Hepatocyte (in vitro differentiated cells): ENCODE measurements around the gene CASP1.

Source experiments
- EZH2 ChIP-seq: fragments of 200-600 bp; sonication (generic); IDR thresholded peaks from 2 replicates; pipeline ENCODE4 v1.6.1; 2016; ENCODE audit warnings: antibody characterized with exemption, mild to moderate bottlenecking, borderline replicate concordance
- TF ChIP-seq, protein P1 (sequence below): fragments of 200-600 bp; sonication (generic); IDR thresholded peaks from 2 replicates; pipeline ENCODE4 v1.5.1; 2016; ENCODE audit warnings: antibody characterized with exemption, mild to moderate bottlenecking; ENCODE audit not compliant: poor library complexity

DNA sequence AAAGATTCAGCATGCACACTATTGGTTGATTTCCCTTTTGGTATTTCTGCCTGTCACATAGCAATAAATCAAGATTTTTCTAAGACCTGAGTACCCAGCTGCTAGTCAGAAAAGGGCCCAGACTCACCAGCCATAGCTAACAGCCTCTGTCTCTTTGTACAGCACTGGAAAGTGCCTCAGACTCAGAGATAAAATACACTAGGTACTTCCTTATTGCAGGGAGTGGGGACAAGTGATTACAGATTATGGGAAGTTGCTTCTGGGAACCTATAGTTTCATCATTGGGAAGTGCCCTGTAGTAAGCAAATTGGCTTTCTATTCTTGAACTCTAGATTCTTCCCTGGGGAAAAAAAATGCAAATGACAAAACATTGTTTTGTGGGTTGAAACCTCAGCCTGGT, 11.9 kb downstream of the CASP1 start, which contains the start of gene CASP5:
- no peak for TF ChIP-seq EZH2
- TF ChIP-seq, protein P1, sequence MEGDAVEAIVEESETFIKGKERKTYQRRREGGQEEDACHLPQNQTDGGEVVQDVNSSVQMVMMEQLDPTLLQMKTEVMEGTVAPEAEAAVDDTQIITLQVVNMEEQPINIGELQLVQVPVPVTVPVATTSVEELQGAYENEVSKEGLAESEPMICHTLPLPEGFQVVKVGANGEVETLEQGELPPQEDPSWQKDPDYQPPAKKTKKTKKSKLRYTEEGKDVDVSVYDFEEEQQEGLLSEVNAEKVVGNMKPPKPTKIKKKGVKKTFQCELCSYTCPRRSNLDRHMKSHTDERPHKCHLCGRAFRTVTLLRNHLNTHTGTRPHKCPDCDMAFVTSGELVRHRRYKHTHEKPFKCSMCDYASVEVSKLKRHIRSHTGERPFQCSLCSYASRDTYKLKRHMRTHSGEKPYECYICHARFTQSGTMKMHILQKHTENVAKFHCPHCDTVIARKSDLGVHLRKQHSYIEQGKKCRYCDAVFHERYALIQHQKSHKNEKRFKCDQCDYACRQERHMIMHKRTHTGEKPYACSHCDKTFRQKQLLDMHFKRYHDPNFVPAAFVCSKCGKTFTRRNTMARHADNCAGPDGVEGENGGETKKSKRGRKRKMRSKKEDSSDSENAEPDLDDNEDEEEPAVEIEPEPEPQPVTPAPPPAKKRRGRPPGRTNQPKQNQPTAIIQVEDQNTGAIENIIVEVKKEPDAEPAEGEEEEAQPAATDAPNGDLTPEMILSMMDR, result no peak
